Neural crest cell (in vitro differentiated cells): ENCODE measurements around the gene SLC2A9. TPM values are rescaled to one million over a fixed set of nuclear protein-coding genes. Genes with fewer than 3 reads are reported as not detected.

ENCODE experiments used
- DNase-seq: peaks from one replicate; pipeline ENCODE4 v3.0.0; 2021; ENCODE audit warnings: low read depth, mixed read lengths, low spot score
- H3K27ac Mint-ChIP-seq: one replicate; pipeline ENCODE4 v1.8.0; 2021; ENCODE audit warnings: mild to moderate bottlenecking, mixed read lengths; ENCODE audit not compliant: unreplicated experiment
- H3K27me3 Mint-ChIP-seq: 2 replicates; pipeline ENCODE4 v1.8.0; 2021; ENCODE audit warnings: low read depth, mild to moderate bottlenecking, mixed read lengths
- H3K36me3 Mint-ChIP-seq: 2 replicates; pipeline ENCODE4 v1.8.0; 2021; ENCODE audit warnings: low read depth, mild to moderate bottlenecking, mixed read lengths
- H3K4me1 Mint-ChIP-seq: 2 replicates; pipeline ENCODE4 v1.8.0; 2021; ENCODE audit warnings: mixed read lengths
- H3K4me3 Mint-ChIP-seq: one replicate; pipeline ENCODE4 v1.8.0; 2021; ENCODE audit warnings: mild to moderate bottlenecking, mixed read lengths
- H3K9me3 Mint-ChIP-seq: 2 replicates; pipeline ENCODE4 v1.8.0; 2021; ENCODE audit warnings: mixed read lengths
- CTCF ChIP-seq: fragments of 200-600 bp; sonication (generic); conservative IDR thresholded peaks from 2 replicates; pipeline ENCODE4 v1.5.0; 2021; ENCODE audit warnings: antibody characterized with exemption, mild to moderate bottlenecking
- total RNA-seq: library from RNA; stranded (reverse); gene quantifications from 2 replicates; pipeline ENCODE4 v1.2.1, GENCODE V29; 2021

Gene SLC2A9
- total RNA-seq, 1 donor from 2014 or later, result 0.26 TPM

GRCh38 chr4:9953089-9953488, 68.2 kb downstream of the SLC2A9 start:
- Mint-ChIP-seq H3K27me3 (no peaks in the 10 kb centered on the region), H3K27ac (no peak overlapping the region), H3K9me3 (no peaks in the 10 kb centered on the region), H3K4me1 (peaks cover 24% of the 10 kb centered on the region), H3K4me3 (no peak overlapping the region), H3K36me3 (no peaks in the 10 kb centered on the region)
- no peak for DNase-seq
- TF ChIP-seq CTCF, result no peak

GRCh38 chr4:9952415-9952950, 68.8 kb downstream of the SLC2A9 start:
- no peak for TF ChIP-seq CTCF
- no peak for DNase-seq
- no peaks in the 10 kb centered on the region for H3K36me3 Mint-ChIP-seq
- H3K9me3 Mint-ChIP-seq, result no peaks in the 10 kb centered on the region
- peaks cover 27% of the 10 kb centered on the region for H3K4me1 Mint-ChIP-seq
- H3K27ac Mint-ChIP-seq, result no peak overlapping the region
- no peak overlapping the region for H3K4me3 Mint-ChIP-seq
- no peaks in the 10 kb centered on the region for H3K27me3 Mint-ChIP-seq

- H3K4me3 Mint-ChIP-seq, result peak overlapping the region; percentile 38
- no peaks in the 10 kb centered on the region for H3K36me3 Mint-ChIP-seq
- DNase-seq, result no peak
- no peaks in the 10 kb centered on the region for H3K9me3 Mint-ChIP-seq
- no peaks in the 10 kb centered on the region for H3K27me3 Mint-ChIP-seq
- H3K27ac Mint-ChIP-seq, result no peak overlapping the region
- H3K4me1 Mint-ChIP-seq, result peaks cover 21% of the 10 kb centered on the region
- TF ChIP-seq CTCF, result no peak
Observed at GRCh38 chr4:9949573-9949972, 71.7 kb downstream of the SLC2A9 start.

- TF ChIP-seq CTCF, result no peak
- no peaks in the 10 kb centered on the region for H3K27me3 Mint-ChIP-seq
- H3K27ac Mint-ChIP-seq, result no peak overlapping the region
- no peak for DNase-seq
- no peak overlapping the region for H3K4me3 Mint-ChIP-seq
- no peaks in the 10 kb centered on the region for H3K9me3 Mint-ChIP-seq
- H3K4me1 Mint-ChIP-seq, result peaks cover 21% of the 10 kb centered on the region
- H3K36me3 Mint-ChIP-seq, result no peaks in the 10 kb centered on the region
Observed at GRCh38 chr4:9947168-9948062, 73.9 kb downstream of the SLC2A9 start.

GRCh38 chr4:9946170-9946569, 75.1 kb downstream of the SLC2A9 start:
- H3K27me3 Mint-ChIP-seq, result no peaks in the 10 kb centered on the region
- no peaks in the 10 kb centered on the region for H3K9me3 Mint-ChIP-seq
- no peak for TF ChIP-seq CTCF
- DNase-seq, result no peak
- H3K4me3 Mint-ChIP-seq, result no peak overlapping the region
- peaks cover 21% of the 10 kb centered on the region for H3K4me1 Mint-ChIP-seq
- H3K27ac Mint-ChIP-seq, result no peak overlapping the region
- no peaks in the 10 kb centered on the region for H3K36me3 Mint-ChIP-seq
